Kidney (tissue), 14 donors: ENCODE results near the gene UBE2G2. TPM values are rescaled to one million over a fixed set of nuclear protein-coding genes. Genes with fewer than 3 reads are reported as not detected.

Experiments
- DNase-seq, 5 donors: peaks; one replicate each; pipeline ENCODE4 v3.0.0-alpha.2; 2013 to 2020
- FAIRE-seq: peaks from 2 replicates; lab custom pipeline; 2012; peaks lifted over from hg19 to GRCh38; lab: Jason Lieb, UNC
- H3K27ac ChIP-seq, 2 donors: one replicate each; pipeline ENCODE4 v1.7.0; 2013; ENCODE audit warnings: low read depth in 2 of 2, low read length in 2 of 2, inconsistent platforms in 1 of 2
- H3K27me3 ChIP-seq: one replicate; pipeline ENCODE4 v1.7.1; 2013; ENCODE audit warnings: low read length, inconsistent platforms; ENCODE audit not compliant: control insufficient read depth, insufficient read depth
- H3K36me3 ChIP-seq, 3 donors: one replicate each; pipeline versions ENCODE4 v1.7.0 to v1.7.1; 2013; ENCODE audit warnings: low read length in 3 of 3, control low read depth in 1 of 3, inconsistent platforms in 1 of 3; ENCODE audit not compliant: insufficient read depth in 3 of 3, control insufficient read depth in 2 of 3
- H3K4me1 ChIP-seq, 3 donors: one replicate each; pipeline versions ENCODE4 v1.7.0 to v1.7.1; 2013; ENCODE audit warnings: low read length in 3 of 3, inconsistent platforms in 1 of 3, low read depth in 1 of 3; ENCODE audit not compliant: control insufficient read depth in 2 of 3, insufficient read depth in 2 of 3
- H3K4me3 ChIP-seq, 3 donors: one replicate each; pipeline versions ENCODE4 v1.7.0 to v1.8.1; 2013; ENCODE audit warnings: low read length in 3 of 3, control low read depth in 1 of 3, inconsistent platforms in 1 of 3
- H3K9ac ChIP-seq, 3 donors: one replicate each; pipeline versions ENCODE4 v1.7.0 to v1.7.1; 2013; ENCODE audit warnings: low read length in 3 of 3, control low read depth in 1 of 3, inconsistent platforms in 1 of 3
- H3K9me3 ChIP-seq, 3 donors: one replicate each; pipeline versions ENCODE4 v1.7.0 to v1.7.1; 2013; ENCODE audit warnings: low read length in 3 of 3, control low read depth in 1 of 3, inconsistent platforms in 1 of 3; ENCODE audit not compliant: control insufficient read depth in 2 of 3, insufficient read depth in 1 of 3
- intact Hi-C: fragments of 100-400 bp; cut with DNase I; formaldehyde crosslinking; loops from one replicate; pipeline ENCODE4 v1.11.1; 2022
- polyA plus RNA-seq: library from polyadenylated mRNA; stranded (reverse); fragments of 350-450 nt; fragmentation: Illumina TruSeq; extraction: RNeasy Lipid Tissue Mini Kit (QIAGEN cat#74804); gene quantifications from one replicate; pipeline ENCODE4 v1.2.3, GENCODE V29; 2014; ENCODE audit warnings: low read depth, low replicate concordance; ENCODE audit not compliant: insufficient read depth
- total RNA-seq: library from RNA; stranded (reverse); fragmentation: NEBNext Ultra II Directional; extraction: Animal tissue kit (Norgen Biotek cat#: 25700); gene quantifications from one replicate; pipeline ENCODE4 v1.2.1, GENCODE V29; 2021
- TF ChIP-seq, protein P1 (sequence below): IDR thresholded peaks from 3 replicates; pipeline ENCODE4 v1.5.1; 2012; ENCODE audit warnings: mild to moderate bottlenecking, moderate library complexity, borderline replicate concordance; ENCODE audit not compliant: insufficient read depth; ENCODE audit errors: extremely low read depth
- donor health status: control.
- donor health status: control.
- donor health status: control.
- donor health status: control.
- donor health status: control.
- donor health status: DM: yes; HTN: yes; CAD: no.
- donor health status: Normal renal cell carcinoma (clear cell type).

UBE2G2 gene
- total and polyA plus RNA-seq, 2 donors from 2014 or later: 39.4 to 86.0 TPM

DNA sequence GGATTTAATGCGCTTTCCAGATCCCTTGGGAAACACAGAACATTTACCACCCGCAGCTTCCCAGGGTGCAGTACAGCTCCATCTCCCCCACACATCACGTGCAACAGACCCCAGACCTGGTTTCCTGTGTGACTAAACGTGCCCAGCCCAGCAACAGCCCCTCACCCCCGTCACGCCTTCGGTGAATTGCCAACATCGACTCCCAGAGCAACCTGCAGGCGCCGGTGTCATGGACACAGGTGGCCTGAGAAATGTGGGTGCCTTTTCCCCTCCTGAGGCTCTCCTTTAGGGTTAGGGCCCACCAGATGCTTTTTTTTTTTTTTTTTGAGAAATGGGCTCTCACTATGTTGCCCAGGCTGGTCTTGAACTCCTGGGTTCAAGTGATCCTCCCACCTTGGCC is 40.5 kb upstream of the UBE2G2 start:
- no peaks in the 10 kb centered on the region for H3K9me3 ChIP-seq
- intact Hi-C loops: no loop called here
- no peak for FAIRE-seq
- no peak overlapping the region for H3K4me3 ChIP-seq
- no peaks in the 10 kb centered on the region for H3K36me3 ChIP-seq
- TF ChIP-seq, protein P1, sequence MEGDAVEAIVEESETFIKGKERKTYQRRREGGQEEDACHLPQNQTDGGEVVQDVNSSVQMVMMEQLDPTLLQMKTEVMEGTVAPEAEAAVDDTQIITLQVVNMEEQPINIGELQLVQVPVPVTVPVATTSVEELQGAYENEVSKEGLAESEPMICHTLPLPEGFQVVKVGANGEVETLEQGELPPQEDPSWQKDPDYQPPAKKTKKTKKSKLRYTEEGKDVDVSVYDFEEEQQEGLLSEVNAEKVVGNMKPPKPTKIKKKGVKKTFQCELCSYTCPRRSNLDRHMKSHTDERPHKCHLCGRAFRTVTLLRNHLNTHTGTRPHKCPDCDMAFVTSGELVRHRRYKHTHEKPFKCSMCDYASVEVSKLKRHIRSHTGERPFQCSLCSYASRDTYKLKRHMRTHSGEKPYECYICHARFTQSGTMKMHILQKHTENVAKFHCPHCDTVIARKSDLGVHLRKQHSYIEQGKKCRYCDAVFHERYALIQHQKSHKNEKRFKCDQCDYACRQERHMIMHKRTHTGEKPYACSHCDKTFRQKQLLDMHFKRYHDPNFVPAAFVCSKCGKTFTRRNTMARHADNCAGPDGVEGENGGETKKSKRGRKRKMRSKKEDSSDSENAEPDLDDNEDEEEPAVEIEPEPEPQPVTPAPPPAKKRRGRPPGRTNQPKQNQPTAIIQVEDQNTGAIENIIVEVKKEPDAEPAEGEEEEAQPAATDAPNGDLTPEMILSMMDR: no peak
- peak in 1 of 5 donors; percentile 58 for DNase-seq
- H3K27me3 ChIP-seq: no peaks in the 10 kb centered on the region
- no peak overlapping the region for H3K9ac ChIP-seq
- H3K4me1 ChIP-seq: peaks cover 0 to 13% (median 6%) of the 10 kb centered on the region in 3 donors
- no peak overlapping the region for H3K27ac ChIP-seq

DNA sequence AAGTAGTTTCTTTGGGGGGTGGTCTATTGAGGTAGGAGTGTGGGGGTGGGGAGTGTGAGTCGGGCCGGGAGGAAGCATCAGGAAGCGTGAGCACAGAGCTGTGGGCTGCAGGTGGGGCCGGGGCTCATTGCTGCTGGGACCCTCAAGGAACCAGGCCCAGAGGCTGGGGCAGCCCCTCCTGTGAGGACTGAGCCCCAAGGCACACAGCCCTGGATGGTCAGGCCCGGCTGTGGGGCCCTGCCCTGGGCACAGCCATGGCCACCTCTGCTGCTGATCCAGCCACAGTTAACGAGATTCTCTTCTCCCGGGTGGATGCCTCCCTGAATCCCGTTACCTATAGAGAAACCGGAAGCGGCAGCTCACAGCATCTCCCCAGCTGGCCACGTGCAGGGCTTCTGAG is 39.2 kb upstream of the UBE2G2 start:
- no peaks in the 10 kb centered on the region for H3K27me3 ChIP-seq
- intact Hi-C loops: no loop called here
- TF ChIP-seq, protein P1: no peak
- H3K9me3 ChIP-seq: no peaks in the 10 kb centered on the region
- peaks cover 0 to 5% (median 0%) of the 10 kb centered on the region in 3 donors for H3K4me1 ChIP-seq
- FAIRE-seq (no peak), DNase-seq (peak in 1 of 5 donors; percentile 54)
- H3K4me3 ChIP-seq: no peak overlapping the region
- no peak overlapping the region for H3K27ac ChIP-seq
- no peaks in the 10 kb centered on the region for H3K36me3 ChIP-seq
- H3K9ac ChIP-seq: no peak overlapping the region

DNA sequence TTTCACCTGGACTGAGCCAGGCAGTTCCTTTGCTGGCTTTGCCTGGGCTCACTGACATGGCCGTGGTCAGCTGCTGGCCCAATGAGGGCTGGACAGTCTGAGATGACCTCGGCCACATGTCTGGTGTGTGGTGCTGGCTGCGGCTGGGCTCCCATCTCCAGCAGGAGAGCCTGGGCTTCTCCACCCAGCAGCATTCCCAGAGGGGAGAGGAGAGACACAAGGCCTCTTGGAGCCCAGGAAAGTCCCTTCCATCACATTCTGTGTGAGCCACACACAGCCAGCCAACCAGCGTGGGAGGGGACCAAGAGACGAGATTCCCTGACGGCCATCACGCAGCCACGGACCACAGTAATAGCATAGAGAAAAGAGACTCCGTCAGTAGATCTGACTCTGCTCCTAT is 37.3 kb upstream of the UBE2G2 start:
- DNase-seq (no peak), FAIRE-seq (no peak)
- intact Hi-C loops: no loop called here
- peaks cover 0 to 2% (median 0%) of the 10 kb centered on the region in 3 donors for H3K4me1 ChIP-seq
- H3K9me3 ChIP-seq: no peaks in the 10 kb centered on the region
- no peak overlapping the region for H3K9ac ChIP-seq
- H3K36me3 ChIP-seq: no peaks in the 10 kb centered on the region
- H3K27me3 ChIP-seq: no peaks in the 10 kb centered on the region
- TF ChIP-seq, protein P1: no peak
- no peak overlapping the region for H3K4me3 ChIP-seq
- no peak overlapping the region for H3K27ac ChIP-seq
